ENCODE data around the gene OPTC.
"Not testable (repeated sequence)": the region's sequence is repeated elsewhere in the genome, so short reads cannot be mapped to it uniquely, and the experiment has no call there.

OPTC gene

GRCh38 chr1:203465948-203466347 lies 28.0 kb upstream of the OPTC start:
- DNase-seq = no peak

- DNase-seq = not testable (repeated sequence)
Measured at GRCh38 chr1:203466906-203467549, 26.9 kb upstream of the OPTC start.

- DNase-seq = no peak
Measured at GRCh38 chr1:203467550-203467921, 26.4 kb upstream of the OPTC start.

GRCh38 chr1:203468326-203468725 lies 25.6 kb upstream of the OPTC start:
- no peak for DNase-seq

GRCh38 chr1:203470240-203470639 lies 23.7 kb upstream of the OPTC start:
- DNase-seq = no peak

GRCh38 chr1:203471841-203472240 lies 22.1 kb upstream of the OPTC start:
- DNase-seq = no peak

- no peak for DNase-seq
Measured at GRCh38 chr1:203473281-203473680, 20.7 kb upstream of the OPTC start.

GRCh38 chr1:203473781-203474305 lies 20.1 kb upstream of the OPTC start:
- DNase-seq = no peak

GRCh38 chr1:203475012-203475981 lies 18.7 kb upstream of the OPTC start, which contains the start of gene PRELP:
PRELP (plus strand) TSS chr1:203475806; CDS start chr1:203483185, 7,379 bp downstream.
- no peak for DNase-seq

GRCh38 chr1:203476216-203476814 lies 17.6 kb upstream of the OPTC start:
- no peak for DNase-seq

- DNase-seq = no peak
Measured at GRCh38 chr1:203477748-203478147, 16.2 kb upstream of the OPTC start.

- no peak for DNase-seq
Measured at GRCh38 chr1:203478231-203478630, 15.7 kb upstream of the OPTC start.

GRCh38 chr1:203478986-203479385 lies 15.0 kb upstream of the OPTC start:
- DNase-seq = no peak

- DNase-seq = no peak
Measured at GRCh38 chr1:203479646-203480045, 14.3 kb upstream of the OPTC start.

GRCh38 chr1:203480084-203480483 lies 13.9 kb upstream of the OPTC start:
- no peak for DNase-seq

GRCh38 chr1:203480525-203481084 lies 13.3 kb upstream of the OPTC start:
- DNase-seq = peak; percentile 74

- DNase-seq = no peak
Measured at GRCh38 chr1:203481196-203481595, 12.8 kb upstream of the OPTC start.

- no peak for DNase-seq
Measured at GRCh38 chr1:203486618-203487370, 7.2 kb upstream of the OPTC start.

GRCh38 chr1:203488539-203488938 lies 5.4 kb upstream of the OPTC start:
- DNase-seq = no peak

- no peak for DNase-seq
Measured at GRCh38 chr1:203490607-203491006, 3.3 kb upstream of the OPTC start.

- DNase-seq = no peak
Measured at GRCh38 chr1:203491664-203492063, 2.3 kb upstream of the OPTC start.

GRCh38 chr1:203492082-203492747 lies 1.7 kb upstream of the OPTC start:
- no peak for DNase-seq
